Skeletal muscle cell (primary cell): ENCODE measurements around the gene RUNX2.
"Not testable (repeated sequence)": the region's sequence is repeated elsewhere in the genome, so short reads cannot be mapped to it uniquely, and the experiment has no call there.

Experiments used
- DNase-seq: peaks from one replicate; pipeline ENCODE4 v3.0.0-alpha.2; 2010; ENCODE audit warnings: low read depth
- H3K4me3 ChIP-seq: 2 replicates; pipeline ENCODE4 v1.5.1; 2011; ENCODE audit warnings: low read depth, mild to moderate bottlenecking, control low read depth, low read length, moderate library complexity

Gene RUNX2

DNA sequence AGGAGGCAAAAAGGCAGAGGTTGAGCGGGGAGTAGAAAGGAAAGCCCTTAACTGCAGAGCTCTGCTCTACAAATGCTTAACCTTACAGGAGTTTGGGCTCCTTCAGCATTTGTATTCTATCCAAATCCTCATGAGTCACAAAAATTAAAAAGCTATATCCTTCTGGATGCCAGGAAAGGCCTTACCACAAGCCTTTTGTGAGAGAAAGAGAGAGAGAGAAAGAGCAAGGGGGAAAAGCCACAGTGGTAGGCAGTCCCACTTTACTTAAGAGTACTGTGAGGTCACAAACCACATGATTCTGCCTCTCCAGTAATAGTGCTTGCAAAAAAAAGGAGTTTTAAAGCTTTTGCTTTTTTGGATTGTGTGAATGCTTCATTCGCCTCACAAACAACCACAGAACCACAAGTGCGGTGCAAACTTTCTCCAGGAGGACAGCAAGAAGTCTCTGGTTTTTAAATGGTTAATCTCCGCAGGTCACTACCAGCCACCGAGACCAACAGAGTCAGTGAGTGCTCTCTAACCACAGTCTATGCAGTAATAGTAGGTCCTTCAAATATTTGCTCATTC, at the start of gene RUNX2:
Gene RUNX2, plus strand, starts transcription at position 375 of the 567 bp plus-strand sequence. CDS start 397 bp downstream, outside the sequence.
- peak within 1 kb of the TSS; percentile 12 for H3K4me3 ChIP-seq
- peak; percentile 81 for DNase-seq

DNA sequence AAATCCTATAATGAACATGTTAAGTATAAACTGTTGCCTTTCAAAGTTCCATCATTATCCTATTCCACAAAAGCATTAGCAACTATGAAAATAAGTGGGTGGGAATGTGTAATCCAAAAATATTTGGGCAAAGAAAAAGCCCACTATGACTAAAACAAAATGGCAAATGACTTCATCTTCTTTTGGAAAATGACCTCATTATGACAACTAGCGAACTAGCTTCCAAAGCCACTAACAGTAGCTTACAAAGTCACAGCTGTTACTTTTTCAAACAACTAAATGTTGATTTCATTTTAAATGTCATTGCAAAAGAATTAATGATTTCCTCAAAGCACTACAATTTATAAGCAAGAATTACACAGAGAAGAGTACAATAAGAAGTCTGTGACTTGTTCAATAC, 49.8 kb upstream of the RUNX2 start:
- H3K4me3 ChIP-seq = no peak overlapping the region
- no peak for DNase-seq

DNA sequence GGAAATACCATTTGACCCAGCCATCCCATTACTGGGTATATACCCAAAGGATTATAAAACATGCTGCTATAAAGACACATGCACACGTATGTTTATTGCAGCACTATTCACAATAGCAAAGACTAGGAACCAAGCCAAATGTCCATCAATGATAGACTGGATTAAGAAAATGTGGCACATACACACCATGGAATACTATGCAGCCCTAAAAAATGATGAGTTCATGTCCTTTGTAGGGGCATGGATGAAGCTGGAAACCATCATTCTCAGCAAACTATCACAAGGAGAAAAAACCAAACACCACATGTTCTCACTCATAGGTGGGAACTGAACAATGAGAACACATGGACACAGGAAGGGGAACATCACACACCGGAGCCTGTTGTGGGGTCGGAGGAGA, 41.4 kb upstream of the RUNX2 start:
- DNase-seq, H3K4me3 ChIP-seq: not testable (repeated sequence)

DNA sequence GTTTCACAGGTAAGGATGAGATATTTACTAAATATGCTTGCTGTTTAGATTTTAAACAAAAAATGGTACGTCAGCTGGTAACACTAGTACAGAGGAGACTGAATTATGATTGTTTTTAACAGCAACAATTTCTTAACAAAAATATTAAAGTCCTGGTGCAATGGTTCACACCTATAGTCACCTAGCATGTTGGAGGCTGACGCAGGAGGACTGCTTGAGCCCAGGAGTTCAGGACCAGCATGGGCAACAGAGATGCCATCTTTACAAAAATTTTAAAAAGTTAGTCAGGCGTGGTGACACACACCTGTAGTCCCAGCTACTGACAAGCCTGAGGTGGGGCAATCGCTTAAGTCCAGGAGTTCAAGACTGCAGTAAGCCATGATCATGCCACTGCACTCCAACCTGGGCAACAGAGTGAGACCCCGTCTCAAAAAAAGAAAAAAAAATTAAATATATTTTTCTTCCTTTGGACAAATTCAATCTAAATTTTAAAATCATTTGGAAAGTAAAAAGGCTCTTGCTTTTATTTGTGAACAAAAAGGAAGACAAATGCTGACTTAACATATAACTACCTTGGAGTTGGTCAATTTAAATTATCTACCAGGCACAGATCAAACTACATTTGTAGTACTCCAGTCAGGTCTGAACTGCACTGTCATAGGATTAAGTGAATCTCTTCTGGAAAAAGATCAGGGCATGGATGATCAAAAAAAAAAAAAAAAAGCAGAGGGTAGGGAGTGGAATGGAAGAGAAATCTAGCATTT, 38.2 kb upstream of the RUNX2 start:
- H3K4me3 ChIP-seq = no peak overlapping the region
- no peak for DNase-seq

- DNase-seq = no peak
- H3K4me3 ChIP-seq = no peak overlapping the region
These were observed 34.8 kb upstream of the RUNX2 start for GRCh38 chr6:45293306-45293705.

DNA sequence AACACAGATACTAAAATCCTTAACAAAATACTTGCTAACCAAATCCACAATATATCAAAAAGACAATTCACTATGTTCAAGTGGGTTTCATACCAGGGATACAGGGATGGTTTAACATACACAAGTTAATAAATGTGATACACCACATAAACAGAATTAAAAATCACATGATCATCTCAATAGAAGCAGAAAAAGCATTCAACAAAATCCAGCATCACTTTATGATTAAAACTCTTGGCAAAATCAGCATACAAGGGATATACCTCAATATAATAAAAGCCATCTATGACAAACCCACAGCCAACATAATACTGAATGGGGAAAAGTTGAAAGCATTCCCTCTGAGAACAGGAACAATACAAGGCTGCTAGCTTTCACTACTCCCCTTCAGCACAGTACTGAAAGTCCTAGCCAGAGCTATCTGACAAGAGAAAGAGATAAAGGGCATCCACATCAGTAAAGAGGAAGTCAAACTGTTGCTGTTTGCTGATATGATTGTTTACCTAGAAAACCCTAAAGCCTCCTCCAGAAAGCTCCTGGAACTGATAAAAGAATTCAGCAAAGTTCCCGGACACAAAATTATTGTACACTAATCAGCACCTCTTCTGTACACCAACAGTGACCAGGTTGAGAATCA, 33.9 kb upstream of the RUNX2 start:
- not testable (repeated sequence) for H3K4me3 ChIP-seq, DNase-seq

- no peak for DNase-seq
- H3K4me3 ChIP-seq = no peak overlapping the region
These were observed 30.8 kb upstream of the RUNX2 start for GRCh38 chr6:45297320-45297719.

DNA sequence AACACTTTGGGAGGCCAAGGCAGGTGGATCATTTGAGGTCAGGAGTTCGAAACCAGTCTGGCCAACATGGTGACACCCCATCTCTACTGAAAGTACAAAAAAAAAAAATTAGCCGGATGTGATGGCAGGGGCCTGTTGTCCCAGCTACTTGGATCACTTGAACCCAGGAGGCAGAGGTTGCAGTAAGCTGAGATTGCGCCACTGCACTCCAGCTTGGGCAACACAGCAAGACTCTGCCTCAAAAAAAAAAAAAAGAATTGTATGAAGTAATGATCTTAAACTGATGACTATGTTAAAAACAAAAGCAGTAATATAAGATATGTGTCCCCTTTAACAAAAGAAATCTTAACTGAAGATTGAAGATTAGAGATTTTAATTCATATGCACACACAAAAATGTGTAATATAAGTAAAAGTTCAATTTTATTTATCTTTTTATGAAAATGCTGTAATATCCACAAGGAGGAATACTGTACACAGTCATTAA, 29.0 kb upstream of the RUNX2 start:
- no peak for DNase-seq
- no peak overlapping the region for H3K4me3 ChIP-seq

DNA sequence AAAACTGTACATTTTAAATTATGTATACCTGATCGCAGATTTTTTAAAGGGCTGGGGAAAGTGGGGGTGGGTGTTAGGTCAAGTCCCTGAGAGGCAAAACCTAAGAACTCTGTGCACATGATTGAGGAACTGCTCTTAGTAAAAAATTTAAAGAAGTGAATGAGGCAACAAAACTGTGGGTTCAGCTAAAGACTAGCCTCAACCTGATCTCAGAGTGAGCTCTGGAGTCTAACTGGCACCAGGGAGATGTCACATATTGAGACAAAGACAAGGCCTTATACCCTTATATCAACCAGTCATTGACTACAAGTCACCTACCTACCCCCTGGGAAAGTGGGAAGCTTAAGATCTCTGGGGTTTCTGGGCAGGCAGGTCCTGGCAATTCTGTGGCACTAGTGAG, 27.4 kb upstream of the RUNX2 start:
- no peak for DNase-seq
- H3K4me3 ChIP-seq = no peak overlapping the region

DNA sequence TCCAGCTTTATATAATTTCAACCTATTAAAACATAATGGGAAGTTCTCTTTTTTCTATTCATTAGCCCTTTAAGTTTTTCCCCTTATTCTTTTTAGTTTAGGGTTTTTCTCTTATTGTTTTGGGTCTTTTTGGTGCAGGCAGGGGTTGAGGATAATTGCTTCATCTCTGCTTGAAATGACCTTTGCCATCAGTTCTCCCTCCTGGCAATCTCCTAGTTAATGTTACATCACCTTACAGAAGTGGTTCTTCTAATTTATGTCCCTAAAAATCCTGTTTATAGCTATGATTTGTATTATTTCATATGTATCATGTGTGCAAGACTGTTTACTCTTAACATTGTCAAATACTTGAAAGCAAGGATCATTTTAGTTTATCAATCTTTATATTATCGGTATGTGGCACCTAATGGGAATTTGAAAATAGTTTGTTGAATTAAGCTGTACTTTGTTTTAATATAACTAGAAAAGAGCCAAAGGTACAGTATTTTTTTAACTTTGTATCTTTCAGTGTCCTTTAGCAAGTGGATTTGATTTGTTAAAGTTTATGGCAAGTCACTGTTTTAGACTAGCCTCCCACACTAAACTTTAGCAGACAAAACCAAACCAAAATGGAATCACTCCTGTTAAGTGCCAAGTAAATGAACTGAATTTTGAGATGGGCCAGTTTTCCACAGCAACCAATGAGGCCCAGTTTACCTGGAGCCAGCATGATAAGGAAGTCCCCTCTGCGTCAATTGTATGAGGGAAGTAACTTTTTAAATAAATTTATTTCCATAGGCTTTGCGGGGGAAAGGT, 26.6 kb upstream of the RUNX2 start:
- DNase-seq = no peak
- H3K4me3 ChIP-seq = no peak overlapping the region

DNA sequence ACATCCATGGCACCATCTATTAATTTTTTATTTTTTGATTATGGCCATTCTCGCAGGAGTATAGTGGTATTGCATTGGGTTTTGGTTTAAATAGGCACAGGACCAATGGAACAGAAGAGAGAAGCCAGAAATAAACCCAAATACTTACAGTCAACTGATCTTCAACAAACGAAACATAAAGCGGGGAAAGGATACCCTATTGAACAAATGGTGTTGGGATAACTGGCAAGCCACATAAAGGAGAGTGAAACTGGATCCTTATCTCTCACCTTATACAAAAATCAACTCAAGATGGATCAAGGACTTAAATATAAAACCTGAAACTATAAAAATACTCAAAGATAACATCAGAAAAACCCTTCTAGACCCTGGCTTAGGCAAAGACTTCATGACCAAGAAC, 25.3 kb upstream of the RUNX2 start:
- DNase-seq = no peak
- H3K4me3 ChIP-seq = no peak overlapping the region

- DNase-seq = peak; percentile 0
- H3K4me3 ChIP-seq = no peak overlapping the region
These were observed 22.6 kb upstream of the RUNX2 start for GRCh38 chr6:45305546-45305945.

GRCh38 chr6:45310118-45310788, 17.9 kb upstream of the RUNX2 start:
- H3K4me3 ChIP-seq = no peak overlapping the region
- no peak for DNase-seq

GRCh38 chr6:45314146-45314545, 14.0 kb upstream of the RUNX2 start:
- DNase-seq = no peak
- H3K4me3 ChIP-seq = no peak overlapping the region

- no peak overlapping the region for H3K4me3 ChIP-seq
- DNase-seq = no peak
These were observed 7.8 kb upstream of the RUNX2 start for GRCh38 chr6:45320349-45320748.

GRCh38 chr6:45323656-45324224, 4.4 kb upstream of the RUNX2 start:
- no peak overlapping the region for H3K4me3 ChIP-seq

GRCh38 chr6:45326698-45327417, 1.3 kb upstream of the RUNX2 start:
- no peak for DNase-seq
- no peak overlapping the region for H3K4me3 ChIP-seq

More at GRCh38 chr6:45323656-45324224, 4.4 kb upstream of the RUNX2 start:
- no peak for DNase-seq

GRCh38 chr6:45328523-45328922, 393 bp downstream of the RUNX2 start:
- H3K4me3 ChIP-seq = peak overlapping the region; percentile 12
- DNase-seq = no peak
